GM10266 (cell line): Measurements from ENCODE around the gene CATSPERD.

Experiments used
- DNase-seq: peaks from one replicate; pipeline ENCODE4 v3.0.0; 2012; ENCODE audit errors: extremely low spot score
- CTCF ChIP-seq: IDR thresholded peaks from 2 replicates; pipeline ENCODE4 v1.5.1; 2012; ENCODE audit warnings: mild to moderate bottlenecking, low read depth; ENCODE audit not compliant: control insufficient read depth, insufficient read depth; ENCODE audit errors: missing control alignments

The CATSPERD gene

GRCh38 chr19:5693195-5694166 lies 27.0 kb upstream of the CATSPERD start:
- DNase-seq, result no peak
- no peak for TF ChIP-seq CTCF

- DNase-seq, result no peak
- no peak for TF ChIP-seq CTCF
Observed at GRCh38 chr19:5694167-5694955, 26.1 kb upstream of the CATSPERD start.

- no peak for DNase-seq
- TF ChIP-seq CTCF, result no peak
Observed at GRCh38 chr19:5694956-5695648, 25.3 kb upstream of the CATSPERD start.

- TF ChIP-seq CTCF, result no peak
- no peak for DNase-seq
Observed at GRCh38 chr19:5695649-5696195, 24.7 kb upstream of the CATSPERD start.

- DNase-seq, result no peak
- TF ChIP-seq CTCF, result no peak
Observed at GRCh38 chr19:5696196-5697021, 24.0 kb upstream of the CATSPERD start.
